ENCODE results near the gene MEIOSIN.
A peak's percentile ranks its signal among the peaks of the same experiment; 100 is the strongest.

MEIOSIN gene

DNA sequence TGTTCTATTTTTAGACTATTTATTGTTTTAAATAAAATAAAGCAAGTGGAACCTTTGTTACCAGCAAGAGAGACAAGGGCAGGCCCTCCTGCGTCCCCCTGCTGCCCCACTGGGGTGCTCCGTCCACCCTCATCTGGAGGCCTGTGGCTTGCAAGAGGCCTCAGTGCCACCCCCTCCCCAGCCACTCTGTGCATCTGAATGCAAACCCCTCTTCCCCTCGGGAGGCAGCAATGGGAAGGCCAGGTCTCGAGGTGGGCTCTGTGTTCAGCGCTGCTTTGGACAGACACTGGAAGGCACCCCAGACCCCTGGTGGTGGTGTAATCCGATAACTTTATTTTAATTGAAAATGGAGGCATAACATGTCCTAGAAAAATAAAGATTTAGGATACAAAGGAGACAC is 31.2 kb downstream of the MEIOSIN start:
- FAIRE-seq (no peak), DNase-seq (ENCODE audit: extremely low spot score, insufficient read length, low read depth) (no peak)

DNA sequence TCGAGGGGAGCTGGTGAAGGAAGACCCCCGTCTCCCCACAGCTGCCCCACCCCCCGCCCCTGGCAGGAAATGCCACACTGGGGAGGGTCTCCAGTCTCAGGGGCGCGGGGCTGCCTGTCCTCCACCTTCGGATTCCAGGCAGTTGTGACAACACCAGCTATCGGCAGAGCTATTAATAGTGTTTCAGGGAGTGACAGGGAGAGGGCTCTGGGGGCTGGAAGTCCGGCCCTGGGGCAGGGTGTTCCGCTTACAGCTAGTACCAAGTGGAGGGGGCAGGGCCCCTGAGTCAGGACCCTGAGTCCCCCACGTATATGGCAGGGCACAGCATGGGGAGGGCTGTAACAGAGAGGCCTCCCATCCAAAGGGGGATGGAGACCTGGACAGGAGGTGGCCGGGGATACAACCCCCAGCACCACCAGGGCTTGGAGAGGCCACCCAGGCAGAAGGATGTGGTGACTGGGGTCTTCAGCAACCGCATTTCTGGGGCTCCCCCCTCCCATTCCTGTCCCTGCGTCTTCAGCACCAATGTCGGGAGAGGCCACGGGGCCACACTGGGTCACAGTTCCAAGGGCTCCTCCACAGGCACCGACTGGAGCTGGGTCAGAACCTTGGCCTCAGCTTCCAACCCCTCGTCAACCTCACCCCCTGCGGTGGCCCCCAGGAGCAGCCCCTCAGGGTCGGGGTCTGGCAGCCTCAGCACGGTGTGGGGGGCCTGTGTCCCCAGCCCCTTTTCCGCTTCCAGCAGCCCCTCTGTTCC is 31.9 kb downstream of the MEIOSIN start:
- no peak for FAIRE-seq
- DNase-seq (ENCODE audit: extremely low spot score, insufficient read length, low read depth), result no peak

DNA sequence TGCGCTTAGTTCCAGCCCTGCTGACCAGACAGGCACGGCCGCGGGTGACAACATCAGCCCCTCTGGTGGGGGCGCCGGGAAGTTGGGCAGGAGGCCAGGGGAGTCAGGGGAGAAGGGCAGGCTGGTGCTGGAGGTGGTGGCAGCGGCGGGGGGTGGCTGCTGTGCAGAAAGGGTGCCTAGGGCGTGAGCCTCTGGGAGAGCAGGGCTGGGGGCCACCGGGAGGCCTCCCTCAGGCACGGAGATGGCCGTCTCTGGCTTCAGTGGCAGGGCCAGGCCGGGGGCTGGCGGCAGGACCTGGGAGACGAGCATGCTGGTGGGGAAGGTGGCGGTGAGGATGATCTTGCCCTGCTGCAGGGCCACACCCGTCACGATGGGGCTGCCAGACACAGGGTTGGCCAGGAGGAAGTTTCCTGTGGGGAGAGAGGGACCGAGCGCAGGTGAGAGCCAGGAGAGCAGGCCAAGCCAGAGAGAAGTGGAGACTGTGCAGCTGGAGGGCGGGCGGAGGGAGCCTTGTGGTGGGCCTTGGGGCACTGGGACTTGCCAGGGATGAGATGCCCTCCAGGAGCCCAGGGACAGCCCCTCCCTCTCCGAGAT is 32.6 kb downstream of the MEIOSIN start:
- no peak for FAIRE-seq

DNA sequence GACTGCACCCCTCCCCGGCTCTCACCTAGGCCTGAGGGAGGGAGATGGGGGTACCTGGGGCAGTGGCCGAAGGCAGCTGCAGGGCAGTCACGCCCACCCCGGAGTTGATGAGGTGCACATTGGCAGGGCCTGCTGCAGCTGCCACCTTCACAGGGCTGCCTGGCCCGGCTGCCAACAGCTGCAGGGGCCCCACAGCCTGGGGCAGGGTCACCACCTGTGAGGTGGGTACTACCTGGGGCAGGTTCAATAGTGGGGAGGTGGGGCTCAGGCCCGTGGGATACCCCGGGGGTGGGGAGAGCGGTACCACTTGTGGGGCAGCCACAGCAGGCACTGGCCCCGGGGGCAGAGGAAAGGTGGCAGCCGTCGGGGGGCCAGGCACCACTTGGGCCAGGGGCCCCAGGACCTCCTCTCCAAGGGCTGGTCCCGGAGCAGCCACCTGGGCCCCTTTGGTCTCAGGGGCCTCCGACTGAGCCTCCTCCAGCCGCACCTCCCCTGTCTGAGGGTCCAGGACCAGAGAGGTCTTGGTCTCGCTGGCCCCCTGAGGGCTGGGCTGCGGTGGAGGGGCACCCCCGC is 33.1 kb downstream of the MEIOSIN start:
- FAIRE-seq, result no peak
- DNase-seq (ENCODE audit: extremely low spot score, insufficient read length, low read depth), result no peak

More for the DNA sequence above, 32.6 kb downstream of the MEIOSIN start:
- DNase-seq (ENCODE audit: extremely low spot score, insufficient read length, low read depth), result no peak

DNA sequence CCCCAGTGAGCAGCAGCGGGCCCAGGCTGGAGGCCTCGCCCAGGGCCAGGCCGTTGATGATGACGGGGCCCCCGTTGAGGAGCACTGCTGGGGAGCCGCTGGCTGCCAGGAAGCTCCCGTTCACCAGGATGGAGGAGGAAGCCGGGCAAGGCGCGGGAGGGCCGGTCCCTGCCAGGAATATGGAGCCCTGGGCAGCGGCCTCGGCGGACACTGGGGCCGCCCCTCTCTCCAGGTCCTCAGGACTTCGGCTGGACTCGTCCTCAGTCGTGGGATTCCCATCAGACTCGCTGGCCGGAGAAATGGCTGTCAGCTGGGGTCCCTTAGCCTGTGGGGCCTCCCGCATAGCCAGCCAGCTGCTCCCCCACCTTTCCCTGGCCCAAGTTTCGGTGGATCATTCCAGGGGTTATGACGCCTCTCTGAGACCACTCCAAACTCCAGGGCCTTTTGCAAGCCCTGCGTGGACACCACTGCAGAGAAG is 33.7 kb downstream of the MEIOSIN start:
- DNase-seq (ENCODE audit: extremely low spot score, insufficient read length, low read depth), result no peak
- FAIRE-seq, result no peak

DNA sequence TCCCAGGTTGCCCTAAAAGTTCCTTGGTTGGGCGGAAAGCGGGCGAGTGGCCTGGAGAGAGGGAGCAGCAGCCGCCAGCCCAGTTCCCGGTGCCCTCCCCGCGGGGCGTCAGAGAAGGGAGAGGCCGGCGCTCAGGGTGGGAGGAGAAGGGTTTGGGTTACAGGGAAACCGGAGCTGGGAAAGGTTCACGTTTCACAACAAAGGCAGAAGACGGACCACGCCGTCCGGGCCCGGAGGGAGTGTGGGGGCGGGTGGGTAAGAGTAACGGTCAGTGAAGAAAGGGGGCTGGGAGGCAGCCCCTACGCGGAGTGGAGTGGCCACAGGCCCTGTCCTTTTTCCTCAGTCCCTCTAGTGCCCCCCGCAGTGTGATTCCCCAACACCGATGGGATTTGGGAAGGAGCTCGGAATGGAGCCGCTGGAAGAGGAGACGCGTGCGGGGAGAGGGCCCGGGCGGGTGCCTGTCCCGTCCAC is 34.2 kb downstream of the MEIOSIN start:
- no peak for FAIRE-seq
- DNase-seq (ENCODE audit: extremely low spot score, insufficient read length, low read depth), result no peak

DNA sequence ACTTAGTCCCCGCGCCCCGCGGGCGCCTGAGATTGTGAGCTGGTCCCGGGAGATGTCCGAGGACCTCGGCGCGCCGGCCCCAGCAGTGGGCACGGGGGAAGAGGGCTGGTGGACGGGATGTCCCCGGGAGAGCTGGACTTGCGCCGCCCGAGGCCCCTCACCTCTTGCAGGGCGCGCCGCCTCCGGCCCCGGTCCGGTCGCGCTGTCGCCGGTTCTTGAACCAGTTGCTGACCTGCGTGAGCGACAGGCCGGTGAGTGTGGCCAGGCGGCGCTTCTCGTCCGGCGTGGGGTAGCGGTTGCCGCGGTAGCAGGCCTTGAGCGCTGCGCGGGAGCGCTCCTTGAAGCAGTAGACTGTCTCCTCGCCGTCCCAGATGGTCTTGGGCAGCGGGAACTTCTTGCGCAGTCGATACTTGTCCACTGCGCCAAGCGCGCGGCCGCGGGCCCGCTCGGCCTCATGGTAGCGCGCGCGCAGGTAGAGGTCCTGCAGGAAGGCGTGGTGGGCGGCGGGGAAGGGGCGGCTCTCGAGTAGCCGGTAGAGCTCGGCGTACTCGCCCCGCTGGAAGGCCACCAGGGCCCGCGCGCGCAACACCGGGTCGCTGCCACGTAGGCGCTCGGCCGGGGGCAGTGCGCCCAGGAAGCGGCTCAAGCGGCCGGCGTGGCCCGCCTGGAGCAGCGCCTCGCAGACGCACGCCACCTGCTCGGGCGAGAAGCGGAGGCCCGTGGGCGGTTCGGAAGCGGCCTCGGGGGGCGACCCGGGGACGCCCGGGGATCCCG is 34.8 kb downstream of the MEIOSIN start:
- no peak for DNase-seq (ENCODE audit: extremely low spot score, insufficient read length, low read depth)
- FAIRE-seq, result no peak

DNA sequence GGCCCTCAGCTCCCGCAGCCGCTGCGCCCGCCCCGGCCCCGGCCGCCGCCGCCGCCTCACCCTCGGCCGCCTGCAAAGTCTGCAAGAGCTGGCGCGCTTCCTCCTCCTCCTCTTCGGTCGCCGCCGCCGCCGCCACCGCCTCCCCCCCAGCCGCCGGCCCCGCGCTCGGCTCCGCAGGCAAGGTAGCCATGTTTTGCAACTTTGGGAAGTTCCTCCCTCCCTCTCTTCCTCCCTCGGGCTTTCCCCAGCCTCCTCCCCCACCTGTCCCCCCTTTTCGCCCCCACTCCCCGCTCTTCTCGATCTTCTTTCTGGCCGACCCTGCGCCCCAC is 35.4 kb downstream of the MEIOSIN start:
- DNase-seq (ENCODE audit: extremely low spot score, insufficient read length, low read depth), result no peak

DNA sequence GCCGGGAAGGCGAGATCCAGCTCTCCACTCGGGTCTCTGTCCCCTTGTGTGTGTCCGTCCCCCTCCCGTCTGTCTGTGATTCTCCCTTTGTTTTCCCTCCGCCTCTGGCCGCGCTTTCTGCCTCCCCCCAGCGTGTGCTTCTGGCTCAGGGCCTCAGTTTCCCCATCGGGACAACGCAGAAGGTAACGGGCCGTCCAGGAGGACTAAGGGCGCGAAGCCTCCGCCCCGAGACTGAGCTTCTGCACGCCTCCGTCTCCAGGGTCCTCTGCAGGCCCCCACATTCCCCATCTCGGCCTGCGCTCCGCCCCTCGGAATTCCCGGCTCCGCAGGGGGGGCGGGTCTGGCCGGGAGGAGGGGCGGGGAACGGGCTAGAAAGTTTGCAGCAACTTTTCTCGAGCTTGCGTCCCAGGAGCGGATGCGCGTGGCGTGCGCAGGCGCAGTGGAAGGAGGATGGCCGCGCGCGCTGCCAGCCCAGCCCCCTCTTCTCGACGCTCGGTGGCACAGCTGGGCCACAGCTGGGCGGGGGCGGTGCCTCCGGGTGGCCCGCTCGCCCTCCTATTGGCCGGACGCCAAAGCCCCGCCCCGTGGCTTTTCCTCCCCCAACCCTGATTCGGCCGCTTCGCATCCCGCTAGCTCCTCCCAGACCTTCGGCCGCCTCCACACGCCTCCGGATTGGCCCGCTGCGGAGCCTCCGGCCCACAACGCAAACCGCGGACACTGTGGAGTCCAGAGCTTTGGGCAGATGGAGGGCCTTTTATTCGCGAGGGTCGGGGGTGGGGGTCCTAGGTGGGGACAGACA is 35.9 kb downstream of the MEIOSIN start, which contains the start of gene SIX5:
Gene SIX5 (minus strand): TSS at position 269 of the 799 bp plus-strand sequence. CDS start 408 bp downstream, outside the sequence.
- FAIRE-seq (peak; percentile 99), DNase-seq (ENCODE audit: extremely low spot score, insufficient read length, low read depth) (peak; percentile 98)

More for the DNA sequence above, 35.4 kb downstream of the MEIOSIN start:
- FAIRE-seq, result no peak

DNA sequence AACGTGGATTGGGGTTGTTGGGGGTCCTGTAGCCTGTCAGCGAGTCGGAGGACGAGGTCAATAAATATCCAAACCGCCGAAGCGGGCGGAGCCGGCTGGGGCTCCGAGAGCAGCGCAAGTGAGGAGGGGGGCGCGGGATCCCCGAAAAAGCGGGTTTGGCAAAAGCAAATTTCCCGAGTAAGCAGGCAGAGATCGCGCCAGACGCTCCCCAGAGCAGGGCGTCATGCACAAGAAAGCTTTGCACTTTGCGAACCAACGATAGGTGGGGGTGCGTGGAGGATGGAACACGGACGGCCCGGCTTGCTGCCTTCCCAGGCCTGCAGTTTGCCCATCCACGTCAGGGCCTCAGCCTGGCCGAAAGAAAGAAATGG is 36.6 kb downstream of the MEIOSIN start:
- DNase-seq (ENCODE audit: extremely low spot score, insufficient read length, low read depth) (no peak), FAIRE-seq (no peak)

DNA sequence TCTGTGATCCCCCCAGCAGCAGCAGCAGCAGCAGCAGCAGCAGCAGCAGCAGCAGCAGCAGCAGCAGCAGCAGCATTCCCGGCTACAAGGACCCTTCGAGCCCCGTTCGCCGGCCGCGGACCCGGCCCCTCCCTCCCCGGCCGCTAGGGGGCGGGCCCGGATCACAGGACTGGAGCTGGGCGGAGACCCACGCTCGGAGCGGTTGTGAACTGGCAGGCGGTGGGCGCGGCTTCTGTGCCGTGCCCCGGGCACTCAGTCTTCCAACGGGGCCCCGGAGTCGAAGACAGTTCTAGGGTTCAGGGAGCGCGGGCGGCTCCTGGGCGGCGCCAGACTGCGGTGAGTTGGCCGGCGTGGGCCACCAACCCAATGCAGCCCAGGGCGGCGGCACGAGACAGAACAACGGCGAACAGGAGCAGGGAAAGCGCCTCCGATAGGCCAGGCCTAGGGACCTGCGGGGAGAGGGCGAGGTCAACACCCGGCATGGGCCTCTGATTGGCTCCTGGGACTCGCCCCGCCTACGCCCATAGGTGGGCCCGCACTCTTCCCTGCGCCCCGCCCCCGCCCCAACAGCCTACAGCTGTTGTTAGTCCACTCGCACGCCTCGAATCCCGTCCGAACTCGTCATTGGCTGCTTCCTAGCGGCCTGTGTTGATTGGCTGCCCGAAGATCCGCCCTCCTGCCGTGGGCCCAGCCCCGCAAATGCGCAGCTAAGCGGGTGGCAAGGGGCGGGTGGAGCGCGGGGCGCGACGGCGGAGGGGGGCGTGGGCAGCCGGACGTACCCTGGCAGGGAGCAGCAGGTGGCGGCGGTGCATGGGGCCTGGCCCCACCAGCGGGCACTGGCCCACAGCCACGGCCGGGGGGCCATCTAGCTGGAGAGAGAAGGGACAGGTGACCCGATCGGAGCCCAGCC is 37.2 kb downstream of the MEIOSIN start:
- FAIRE-seq (peak; percentile 99), DNase-seq (ENCODE audit: extremely low spot score, insufficient read length, low read depth) (peak; percentile 79)

DNA sequence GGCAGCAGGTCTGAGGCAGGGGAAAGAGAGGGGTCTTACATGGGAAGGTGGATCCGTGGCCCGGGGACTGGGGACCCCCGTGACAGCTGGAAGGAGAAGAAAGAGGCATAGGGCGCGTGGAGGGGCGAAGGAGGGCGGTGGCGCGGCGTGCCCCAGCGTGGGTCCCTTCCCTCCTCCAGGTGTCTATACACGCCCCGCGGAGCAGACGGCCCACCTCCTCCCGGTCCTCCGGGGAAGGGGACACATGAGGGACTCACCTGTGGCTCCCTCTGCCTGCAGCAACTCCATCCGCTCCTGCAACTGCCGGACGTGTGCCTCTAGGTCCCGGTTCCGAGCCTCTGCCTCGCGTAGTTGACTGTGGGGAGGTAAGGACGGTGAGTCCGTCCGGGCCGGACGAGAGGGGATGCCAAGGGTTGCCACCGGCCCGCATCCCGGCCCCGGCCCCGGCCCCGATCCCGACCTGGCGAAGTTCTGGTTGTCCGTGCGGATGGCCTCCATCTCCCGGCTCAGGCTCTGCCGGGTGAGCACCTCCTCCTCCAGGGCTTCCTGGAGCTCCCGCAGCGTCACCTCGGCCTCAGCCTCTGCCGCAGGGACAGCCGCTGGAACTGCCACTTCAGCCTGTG is 38.2 kb downstream of the MEIOSIN start:
- no peak for DNase-seq (ENCODE audit: extremely low spot score, insufficient read length, low read depth)
- no peak for FAIRE-seq

DNA sequence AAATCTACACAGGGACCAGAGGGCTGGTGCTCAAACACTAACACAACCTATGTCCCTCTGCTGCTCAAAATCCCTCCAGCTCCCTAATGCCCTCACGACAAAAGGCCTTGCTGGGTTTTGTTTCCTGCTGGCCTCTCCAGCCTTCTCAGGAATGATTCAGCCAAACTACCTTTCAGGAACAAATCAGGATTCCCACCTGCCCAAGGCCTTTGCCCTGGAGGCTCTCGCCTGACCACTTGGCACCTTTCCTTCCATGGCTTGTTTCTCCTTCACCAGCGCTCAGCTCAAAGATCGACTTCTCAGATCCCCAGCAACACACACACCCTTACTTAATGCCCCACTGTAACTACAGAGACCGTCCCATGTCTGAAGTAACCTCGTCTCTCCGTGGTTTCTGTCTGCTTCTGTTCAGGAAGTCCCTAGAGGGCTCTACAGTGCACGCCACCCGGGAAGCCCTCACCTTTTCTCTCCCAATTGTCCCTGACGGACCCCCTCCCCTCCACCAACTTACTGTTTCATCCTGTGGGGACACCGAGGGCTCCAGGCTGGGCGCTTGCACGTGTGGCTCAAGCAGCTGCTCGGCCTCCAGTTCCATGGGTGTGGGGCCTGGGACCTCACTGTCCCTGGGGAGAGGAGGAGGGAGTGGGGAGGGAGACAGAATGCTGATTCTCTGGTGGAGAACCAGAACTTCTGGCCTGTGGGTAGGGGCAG is 39.0 kb downstream of the MEIOSIN start:
- no peak for FAIRE-seq

DNA sequence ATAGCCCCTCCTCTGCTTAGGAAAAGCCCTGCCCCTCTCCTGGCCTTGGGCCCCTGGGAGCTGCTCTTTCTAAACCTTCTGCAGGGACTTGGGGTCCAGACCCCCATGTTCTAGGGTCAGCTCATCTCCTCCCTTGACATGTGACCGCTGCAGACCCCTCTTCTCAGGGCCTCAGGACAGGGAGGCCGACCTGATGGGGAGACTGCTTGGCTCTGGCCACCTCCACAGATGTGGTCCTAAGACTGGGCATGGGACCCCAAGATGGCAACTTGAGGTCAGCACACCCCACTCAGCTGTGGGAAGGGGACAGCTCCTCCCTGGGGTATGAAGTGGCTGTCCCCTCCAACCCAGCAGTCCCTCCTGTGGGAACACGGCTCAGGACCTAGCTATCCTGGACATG is 39.7 kb downstream of the MEIOSIN start:
- FAIRE-seq (no peak), DNase-seq (ENCODE audit: extremely low spot score, insufficient read length, low read depth) (no peak)

More for the DNA sequence above, 39.0 kb downstream of the MEIOSIN start:
- DNase-seq (ENCODE audit: extremely low spot score, insufficient read length, low read depth), result no peak

DNA sequence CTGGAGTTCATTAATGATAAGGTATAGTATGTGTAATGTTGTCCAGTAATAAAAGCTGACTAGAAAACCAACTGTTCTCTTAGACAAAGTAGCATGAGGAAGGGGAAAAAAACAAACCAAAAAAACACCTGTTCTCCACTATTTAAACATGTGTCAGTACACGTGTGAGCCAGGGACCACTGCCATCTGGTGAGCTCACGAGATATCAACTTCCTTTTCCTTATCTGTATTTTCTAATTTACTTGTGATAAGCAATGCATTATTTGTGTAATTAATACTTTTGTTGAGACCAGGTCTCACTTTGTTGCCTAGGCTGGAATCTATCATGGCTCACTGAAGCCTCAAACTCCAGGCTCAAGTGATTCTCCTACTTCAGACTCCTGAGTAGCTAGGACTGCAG is 40.1 kb downstream of the MEIOSIN start:
- no peak for FAIRE-seq
- no peak for DNase-seq (ENCODE audit: extremely low spot score, insufficient read length, low read depth)

DNA sequence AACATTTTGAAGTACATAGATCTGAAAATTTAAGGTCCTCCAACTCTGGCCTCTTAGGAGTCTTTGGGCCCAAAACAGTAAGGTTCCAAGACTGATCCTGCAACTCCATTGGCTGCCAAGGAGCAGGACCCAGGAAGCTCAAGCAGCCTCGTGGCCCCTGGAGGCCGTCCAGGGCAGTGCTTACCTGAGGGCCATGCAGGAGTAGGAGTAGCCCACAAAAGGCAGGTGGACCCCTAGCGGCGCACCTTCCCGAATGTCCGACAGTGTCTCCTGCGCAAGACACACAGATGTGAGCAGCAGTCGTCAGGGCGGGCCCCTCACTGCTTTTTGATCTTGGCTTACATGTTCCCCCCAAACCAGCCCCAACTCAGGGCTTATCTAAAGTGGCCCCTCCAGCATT is 41.5 kb downstream of the MEIOSIN start:
- FAIRE-seq (no peak), DNase-seq (ENCODE audit: extremely low spot score, insufficient read length, low read depth) (no peak)

DNA sequence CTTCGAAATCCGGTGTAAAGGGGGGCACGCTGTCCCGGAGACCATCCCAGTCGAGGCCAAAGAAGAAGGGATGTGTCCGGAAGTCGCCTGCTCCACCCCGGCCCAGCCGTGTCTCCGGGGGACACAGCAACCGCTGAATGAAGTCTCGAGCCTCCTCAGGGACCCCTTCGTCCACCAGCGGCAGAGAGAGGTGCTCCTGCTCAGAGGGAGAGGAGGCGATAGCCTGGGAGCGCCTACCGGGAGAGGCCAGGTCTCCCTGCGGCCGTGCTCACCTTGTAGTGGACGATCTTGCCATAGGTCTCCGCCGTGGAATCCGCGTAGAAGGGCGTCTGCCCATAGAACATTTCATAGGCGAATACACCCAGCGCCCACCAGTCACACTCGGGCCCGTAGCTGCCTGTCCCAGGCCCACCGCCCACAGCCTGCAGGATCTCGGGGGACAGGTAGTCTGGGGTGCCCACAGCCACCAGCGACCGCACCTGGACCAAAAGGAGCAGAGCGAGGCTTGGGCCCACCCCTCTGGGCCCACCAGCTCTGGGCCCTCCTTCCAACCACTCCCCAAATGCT is 44.2 kb downstream of the MEIOSIN start:
- DNase-seq (ENCODE audit: extremely low spot score, insufficient read length, low read depth), result no peak
- no peak for FAIRE-seq

Measured in GM18507 (cell line).